Hepatocyte (in vitro differentiated cells): ENCODE data around the gene LRRC71. TPM values are rescaled to one million over a fixed set of nuclear protein-coding genes. Genes with fewer than 3 reads are reported as not detected.

Source experiments
- DNase-seq: peaks from one replicate; pipeline ENCODE4 v3.0.0-alpha.2; 2016; ENCODE audit warnings: low spot score
- H2AFZ ChIP-seq: fragments of 200-600 bp; sonication (generic); 2 replicates; pipeline ENCODE4 v1.6.0; 2016; ENCODE audit warnings: antibody characterized with exemption, mild to moderate bottlenecking
- H3K27ac ChIP-seq: fragments of 200-600 bp; sonication (generic); 2 replicates; pipeline ENCODE4 v1.5.1; 2016; ENCODE audit warnings: mild to moderate bottlenecking
- H3K27me3 ChIP-seq: fragments of 200-600 bp; sonication (generic); 2 replicates; pipeline ENCODE4 v1.6.1; 2016
- H3K36me3 ChIP-seq: fragments of 200-600 bp; sonication (generic); replicated peaks from 2 replicates; pipeline ENCODE4 v1.5.1; 2016; ENCODE audit warnings: low read depth; ENCODE audit not compliant: insufficient read depth
- H3K4me1 ChIP-seq: fragments of 200-600 bp; sonication (generic); 2 replicates; pipeline ENCODE4 v1.5.1; 2016; ENCODE audit warnings: mild to moderate bottlenecking, moderate library complexity; ENCODE audit not compliant: insufficient read depth
- H3K4me2 ChIP-seq: fragments of 200-600 bp; sonication (generic); 2 replicates; pipeline ENCODE4 v1.6.0; 2016
- H3K4me3 ChIP-seq: fragments of 200-600 bp; sonication (generic); 2 replicates; pipeline ENCODE4 v1.5.1; 2016; ENCODE audit warnings: mild to moderate bottlenecking
- H3K79me2 ChIP-seq: fragments of 200-600 bp; sonication (generic); 2 replicates; pipeline ENCODE4 v1.6.0; 2017; ENCODE audit warnings: mild to moderate bottlenecking
- H3K9me2 ChIP-seq: fragments of 200-600 bp; sonication (generic); replicated peaks from 2 replicates; pipeline ENCODE4 v1.6.0; 2017; ENCODE audit warnings: mild to moderate bottlenecking; ENCODE audit not compliant: insufficient read depth
- H3K9me3 ChIP-seq: fragments of 200-600 bp; sonication (generic); 2 replicates; pipeline ENCODE4 v1.5.1; 2016; ENCODE audit warnings: low read depth, mild to moderate bottlenecking
- H4K20me1 ChIP-seq: fragments of 200-600 bp; sonication (generic); 2 replicates; pipeline ENCODE4 v1.6.0; 2016; ENCODE audit warnings: mild to moderate bottlenecking; ENCODE audit not compliant: insufficient read depth, poor library complexity, severe bottlenecking
- CTCF ChIP-seq: fragments of 200-600 bp; sonication (generic); IDR thresholded peaks from 2 replicates; pipeline ENCODE4 v1.5.1; 2016; ENCODE audit warnings: antibody characterized with exemption, mild to moderate bottlenecking; ENCODE audit not compliant: poor library complexity
- EZH2 ChIP-seq: fragments of 200-600 bp; sonication (generic); IDR thresholded peaks from 2 replicates; pipeline ENCODE4 v1.6.1; 2016; ENCODE audit warnings: antibody characterized with exemption, mild to moderate bottlenecking, borderline replicate concordance
- EZH2phosphoT487 ChIP-seq: fragments of 200-600 bp; sonication (generic); IDR thresholded peaks from one replicate; pipeline ENCODE4 v1.6.1; 2018; ENCODE audit warnings: antibody characterized with exemption, mild to moderate bottlenecking, low read depth, moderate library complexity; ENCODE audit not compliant: unreplicated experiment, severe bottlenecking
- WGBS: methylation state at CpG from one replicate; pipeline ENCODE4 v1.1.6; 2016; ENCODE audit warnings: low lambda C conversion rate; ENCODE audit errors: missing lambda C conversion rate; 5-methylcytosine and 5-hydroxymethylcytosine counted together
- polyA plus RNA-seq: library from polyadenylated mRNA; unstranded; fragments of >200 nt; fragmentation: Nextera tagmentation; extraction: Ambion mirVana; gene quantifications from 2 replicates; pipeline ENCODE4 v1.2.1, GENCODE V29; 2016
- total RNA-seq: library from RNA; depleted of rRNA; stranded (reverse); fragments of >200 nt; gene quantifications from 2 replicates; pipeline ENCODE4 v1.2.3, GENCODE V29; 2014

The LRRC71 gene
- total and polyA plus RNA-seq, 2 experiments from 2014 or later, result not detected

GRCh38 chr1:156914440-156914856 is 6.0 kb upstream of the LRRC71 start:
- Histone ChIP-seq H3K79me2 (no peaks in the 10 kb centered on the region), H3K4me2 (peak overlapping the region; percentile 70), H3K4me1 (peaks cover 19% of the 10 kb centered on the region), H4K20me1 (no peaks in the 10 kb centered on the region), H3K27me3 (peaks cover 7% of the 10 kb centered on the region), H3K27ac (no peak overlapping the region), H3K9me2 (no peaks in the 10 kb centered on the region), H3K36me3 (no peaks in the 10 kb centered on the region), H3K4me3 (no peak overlapping the region), H2AFZ (no peak overlapping the region), H3K9me3 (no peaks in the 10 kb centered on the region)
- 61% methylated on average over 9 of the region's 9 CpGs for WGBS
- TF ChIP-seq EZH2phosphoT487 (no peak), CTCF (no peak), EZH2 (no peak)
- DNase-seq, result peak; percentile 44

GRCh38 chr1:156921053-156921529 is 659 bp downstream of the LRRC71 start:
- TF ChIP-seq CTCF (no peak), EZH2 (peak; percentile 10), EZH2phosphoT487 (no peak)
- H3K4me1 ChIP-seq, result peaks cover 19% of the 10 kb centered on the region
- no peak overlapping the region for H3K27ac ChIP-seq
- peaks cover 67% of the 10 kb centered on the region for H3K27me3 ChIP-seq
- H3K36me3 ChIP-seq, result no peaks in the 10 kb centered on the region
- DNase-seq, result no peak
- H3K9me2 ChIP-seq, result no peaks in the 10 kb centered on the region
- peak overlapping the region; percentile 89 for H3K4me2 ChIP-seq
- no peaks in the 10 kb centered on the region for H4K20me1 ChIP-seq
- H3K9me3 ChIP-seq, result no peaks in the 10 kb centered on the region
- no peaks in the 10 kb centered on the region for H3K79me2 ChIP-seq
- H2AFZ ChIP-seq, result no peak overlapping the region
- 64% methylated on average over 7 of the region's 7 CpGs for WGBS
- no peak overlapping the region for H3K4me3 ChIP-seq

- H3K27ac ChIP-seq, result no peak overlapping the region
- peak overlapping the region; percentile 80 for H3K4me2 ChIP-seq
- peaks cover 85% of the 10 kb centered on the region for H3K27me3 ChIP-seq
- no peaks in the 10 kb centered on the region for H3K36me3 ChIP-seq
- H3K9me2 ChIP-seq, result no peaks in the 10 kb centered on the region
- no peaks in the 10 kb centered on the region for H4K20me1 ChIP-seq
- no peak for TF ChIP-seq EZH2phosphoT487
- TF ChIP-seq EZH2, result peak; percentile 61
- H3K79me2 ChIP-seq, result no peaks in the 10 kb centered on the region
- DNase-seq, result no peak
- no peak overlapping the region for H2AFZ ChIP-seq
- WGBS, result 13% methylated on average over 11 of the region's 11 CpGs
- no peaks in the 10 kb centered on the region for H3K9me3 ChIP-seq
- no peak overlapping the region for H3K4me3 ChIP-seq
- peaks cover 27% of the 10 kb centered on the region for H3K4me1 ChIP-seq
These were observed 2.7 kb downstream of the LRRC71 start for GRCh38 chr1:156922986-156923669.

- Histone ChIP-seq H3K4me2 (peak overlapping the region; percentile 80), H3K27ac (no peak overlapping the region), H3K4me1 (peaks cover 27% of the 10 kb centered on the region), H4K20me1 (no peaks in the 10 kb centered on the region), H3K4me3 (no peak overlapping the region), H3K9me2 (no peaks in the 10 kb centered on the region), H3K36me3 (no peaks in the 10 kb centered on the region), H3K27me3 (peaks cover 89% of the 10 kb centered on the region), H2AFZ (no peak overlapping the region), H3K9me3 (no peaks in the 10 kb centered on the region), H3K79me2 (no peaks in the 10 kb centered on the region)
- WGBS, result 3% methylated on average over 42 of the region's 64 CpGs
- no peak for DNase-seq
- TF ChIP-seq EZH2 (peak; percentile 57), CTCF (no peak)
These were observed 3.4 kb downstream of the LRRC71 start for GRCh38 chr1:156923670-156924477.
